ENCODE data around the gene TRAK2. TPM values are rescaled to one million over a fixed set of nuclear protein-coding genes. Genes with fewer than 3 reads are reported as not detected.
A peak's percentile ranks its signal among the peaks of the same experiment; 100 is the strongest.

Gene TRAK2
- total RNA-seq, 1 experiment from 2014 or later, result 15.2 TPM

DNA sequence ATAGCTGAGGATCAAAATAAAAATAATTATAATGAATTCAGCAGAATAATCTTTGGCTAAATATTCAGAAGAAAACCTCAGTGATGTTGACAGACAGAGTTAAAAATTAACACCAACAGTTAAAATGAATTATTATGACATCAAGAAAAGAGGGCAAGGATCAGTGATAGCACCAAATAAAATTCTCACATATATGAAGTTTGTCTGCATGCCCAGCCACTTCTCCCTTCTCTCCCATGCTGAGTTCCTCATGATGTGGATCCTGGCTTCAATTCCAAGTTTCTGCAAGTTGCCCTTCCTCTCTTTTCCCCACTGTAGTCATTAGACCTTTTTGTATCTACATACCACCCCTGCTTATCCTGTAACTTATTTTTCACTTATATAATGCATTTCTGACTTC lies 7.1 kb upstream of the TRAK2 start:
- Histone ChIP-seq H3K9me2 (ENCODE audit: insufficient read depth) (no peaks in the 10 kb centered on the region), H3K4me1 (ENCODE audit: control insufficient read depth in 1 of 2, insufficient read depth in 2 of 2, low read length in 2 of 2) (no peaks in the 10 kb centered on the region), H3K27ac (ENCODE audit: low read depth, low read length) (no peak overlapping the region), H4K20me1 (ENCODE audit: insufficient read depth) (no peaks in the 10 kb centered on the region), H3K36me3 (ENCODE audit: control insufficient read depth in 1 of 2, insufficient read depth in 2 of 2, low read length in 2 of 2) (no peaks in the 10 kb centered on the region; a peak in 1 of 4 replicates), H3K27me3 (ENCODE audit: insufficient read depth, low read length) (no peaks in the 10 kb centered on the region), H3K79me2 (ENCODE audit: insufficient read depth, low read length) (no peaks in the 10 kb centered on the region), H3K4me3 (replicated peaks in 1 of 2; ENCODE audit: low read depth in 1 of 2, low read length in 2 of 2) (no peak overlapping the region), H3K4me2 (ENCODE audit: low read length) (no peak overlapping the region), H2AFZ (ENCODE audit: low read depth, low read length, poor library complexity, severe bottlenecking) (no peak overlapping the region), H3K9ac (ENCODE audit: low read length) (no peak overlapping the region), H3K9me3 (ENCODE audit: control insufficient read depth in 1 of 2, insufficient read depth in 1 of 2, low read depth in 1 of 2, low read length in 2 of 2) (no peaks in the 10 kb centered on the region; a peak in 1 of 4 replicates)
- TF ChIP-seq CEBPB (IDR thresholded peaks at IDR 0.05; ENCODE audit: low read depth), result no peak
- TF ChIP-seq ZFX (IDR thresholded peaks at IDR 0.05), result no peak
- TF ChIP-seq SRF (IDR thresholded peaks at IDR 0.05; ENCODE audit: low read depth), result no peak
- TF ChIP-seq CBX3 (IDR thresholded peaks at IDR 0.05; ENCODE audit: low read depth), result no peak
- ATAC-seq (no peak), DNase-seq (ENCODE audit: low read depth, low spot score) (no peak)
- ChIA-PET RAD21 (ENCODE audit: low non-redundant PET in 1 of 2, low total read pairs in 2 of 2, uncharacterized antibody in 2 of 2, unreplicated experiment in 2 of 2) (no interaction called here), POLR2A (no interaction called here), CTCF (no interaction called here)
- intact Hi-C loops (cut with micrococcal nuclease), result loop anchor here (10.0 kb wide), 2 partner anchors 186 to 224 kb away; partner anchors contain the start of gene TMEM237
- BruUV-seq (replicated peaks), result no TSS peak

DNA sequence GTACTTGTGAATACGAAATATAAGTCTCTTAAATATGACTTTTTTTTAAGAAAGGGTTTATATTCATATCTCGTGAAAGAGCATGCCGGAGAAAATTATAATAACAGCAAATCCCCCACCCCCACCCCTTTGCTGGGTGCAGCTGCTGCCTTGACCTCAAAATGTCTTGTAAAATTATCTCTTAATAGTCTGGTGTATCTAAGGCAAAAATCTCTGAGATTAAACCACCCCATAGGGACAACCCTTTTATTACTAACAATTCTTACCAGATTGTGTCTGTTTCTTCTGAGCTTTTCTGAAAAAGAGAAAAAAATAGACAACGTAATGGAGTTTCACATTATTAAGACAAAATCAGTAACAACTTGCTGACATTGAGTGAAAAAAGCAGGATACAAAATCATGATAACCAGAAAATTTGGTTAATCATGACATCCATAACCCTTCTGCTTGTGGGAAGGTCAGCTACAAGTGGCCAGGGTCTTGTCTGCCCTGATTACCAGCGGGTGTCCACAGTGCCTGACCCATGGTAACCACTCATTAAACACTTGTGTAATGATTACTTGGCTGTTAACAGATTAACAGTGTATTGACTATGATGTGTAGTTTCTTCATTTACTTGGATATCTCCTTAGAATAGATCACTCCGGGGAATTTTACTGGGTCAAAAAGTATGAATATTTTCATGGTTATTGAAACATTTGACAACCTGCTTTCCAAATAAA lies 1.8 kb upstream of the TRAK2 start:
- H3K79me2 ChIP-seq (ENCODE audit: insufficient read depth, low read length), result peaks cover 7% of the 10 kb centered on the region; the same call in 1 of the 2 replicates
- H3K27me3 ChIP-seq (ENCODE audit: insufficient read depth, low read length), result no peaks in the 10 kb centered on the region
- H3K9me2 ChIP-seq (ENCODE audit: insufficient read depth), result no peaks in the 10 kb centered on the region
- no peak overlapping the region for H3K9ac ChIP-seq (ENCODE audit: low read length)
- RAD21 ChIA-PET (ENCODE audit: low non-redundant PET in 1 of 2, low total read pairs in 2 of 2, uncharacterized antibody in 2 of 2, unreplicated experiment in 2 of 2), result no interaction called here
- H3K27ac ChIP-seq (ENCODE audit: low read depth, low read length), result no peak overlapping the region
- TF ChIP-seq, protein P1, sequence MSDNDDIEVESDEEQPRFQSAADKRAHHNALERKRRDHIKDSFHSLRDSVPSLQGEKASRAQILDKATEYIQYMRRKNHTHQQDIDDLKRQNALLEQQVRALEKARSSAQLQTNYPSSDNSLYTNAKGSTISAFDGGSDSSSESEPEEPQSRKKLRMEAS (IDR thresholded peaks at IDR 0.05), result no peak
- no peak for TF ChIP-seq ZFX (IDR thresholded peaks at IDR 0.05)
- TF ChIP-seq TCF7L2 (IDR thresholded peaks at IDR 0.05; ENCODE audit: borderline replicate concordance, extremely low read depth, insufficient read depth, insufficient read length), result no peak
- TF ChIP-seq, protein P2, sequence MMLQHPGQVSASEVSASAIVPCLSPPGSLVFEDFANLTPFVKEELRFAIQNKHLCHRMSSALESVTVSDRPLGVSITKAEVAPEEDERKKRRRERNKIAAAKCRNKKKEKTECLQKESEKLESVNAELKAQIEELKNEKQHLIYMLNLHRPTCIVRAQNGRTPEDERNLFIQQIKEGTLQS (IDR thresholded peaks at IDR 0.05), result no peak
- TF ChIP-seq EZH2phosphoT487 (IDR thresholded peaks at IDR 0.05; ENCODE audit: borderline replicate concordance), result no peak
- TF ChIP-seq RAD21 (IDR thresholded peaks at IDR 0.05; ENCODE audit: low read depth), result no peak
- TF ChIP-seq FOSL1 (IDR thresholded peaks at IDR 0.05; ENCODE audit: low read depth), result no peak
- TF ChIP-seq ELF1 (IDR thresholded peaks at IDR 0.05; ENCODE audit: borderline replicate concordance, low read depth), result no peak
- peak overlapping the region; percentile 90 for H3K4me2 ChIP-seq (ENCODE audit: low read length)
- POLR2A ChIA-PET, result no interaction called here
- no TSS peak for BruUV-seq (replicated peaks)
- CTCF ChIA-PET, result interaction anchor here (0.9 kb wide), 1 partner anchor 221 kb away, joined by 4 read pairs; no protein-coding TSS in a partner anchor
- DNase-seq (ENCODE audit: low read depth, low spot score), result no peak
- intact Hi-C loops (cut with micrococcal nuclease), result loop anchor here (10.0 kb wide), 2 partner anchors 192 to 218 kb away; partner anchors contain the start of gene TMEM237
- H2AFZ ChIP-seq (ENCODE audit: low read depth, low read length, poor library complexity, severe bottlenecking), result no peak overlapping the region
- peaks cover 10 to 22% of the 10 kb centered on the region in 2 experiments for H3K4me1 ChIP-seq (ENCODE audit: control insufficient read depth in 1 of 2, insufficient read depth in 2 of 2, low read length in 2 of 2)
- H3K4me3 ChIP-seq (replicated peaks in 1 of 2; ENCODE audit: low read depth in 1 of 2, low read length in 2 of 2), result peak overlapping the region in 1 of 2 experiments; percentile 98; a peak in 2 of 4 replicates
- no peaks in the 10 kb centered on the region for H4K20me1 ChIP-seq (ENCODE audit: insufficient read depth)
- ATAC-seq, result no peak
- no peaks in the 10 kb centered on the region for H3K9me3 ChIP-seq (ENCODE audit: control insufficient read depth in 1 of 2, insufficient read depth in 1 of 2, low read depth in 1 of 2, low read length in 2 of 2)
- H3K36me3 ChIP-seq (ENCODE audit: control insufficient read depth in 1 of 2, insufficient read depth in 2 of 2, low read length in 2 of 2), result no peaks in the 10 kb centered on the region
